ENCODE data around the gene GALE. TPM values are rescaled to one million over a fixed set of nuclear protein-coding genes. Genes with fewer than 3 reads are reported as not detected.
"Not testable (repeated sequence)": the region's sequence is repeated elsewhere in the genome, so short reads cannot be mapped to it uniquely, and the experiment has no call there.

The GALE gene
- 44.9 TPM for polyA plus RNA-seq (2013, experiment 1 of 2)
- polyA plus RNA-seq (2013, experiment 2 of 2): 36.6 TPM

DNA sequence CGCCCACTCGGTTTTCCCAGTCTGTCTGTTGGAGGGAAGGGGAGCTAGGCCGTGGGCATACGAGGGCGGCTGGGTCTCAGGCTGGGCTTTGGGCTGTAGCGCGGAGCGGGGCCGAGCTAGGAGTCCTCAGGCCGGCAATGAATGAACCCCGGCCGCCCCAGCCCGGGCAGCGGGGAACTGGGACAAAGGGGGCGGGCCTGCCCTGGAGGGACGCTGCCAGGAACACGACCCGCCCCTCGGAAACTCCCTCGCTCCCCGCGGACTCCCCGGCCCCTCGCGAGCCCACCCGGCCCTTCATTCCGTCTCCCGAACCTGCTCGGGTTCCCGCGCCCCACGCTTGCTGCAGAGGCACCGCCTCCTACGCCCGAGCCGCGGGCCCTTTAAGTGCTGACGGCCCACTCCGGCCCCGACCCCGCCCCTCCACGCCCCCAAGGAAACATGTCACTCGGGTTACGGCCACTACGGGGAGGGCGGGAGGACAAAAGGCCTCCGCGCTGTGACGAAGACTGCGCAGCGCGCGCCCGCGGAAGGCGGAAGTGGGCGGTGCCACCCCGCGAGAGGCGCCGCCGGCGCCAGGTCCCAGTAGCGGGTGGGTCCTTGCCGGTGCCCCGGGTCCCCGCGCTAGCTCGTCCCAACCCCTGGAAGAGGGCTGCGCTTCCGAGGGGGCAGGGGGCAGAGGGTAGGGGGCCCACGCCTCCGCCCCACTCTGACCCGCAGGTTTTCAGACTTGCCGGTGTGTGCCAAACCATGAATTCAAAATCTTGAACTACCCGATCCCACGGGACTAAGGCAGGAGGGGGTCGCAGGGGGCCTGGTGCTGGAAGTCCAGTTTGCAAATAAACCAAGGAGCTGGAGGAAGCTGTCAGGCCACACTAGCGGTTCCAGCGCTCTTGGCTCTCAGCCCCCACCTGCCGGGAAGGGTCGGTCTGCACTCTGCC lies at the start of gene GALE:
Gene GALE (minus strand): TSS at position 355 of the 938 bp plus-strand sequence. CDS start 1,747 bp downstream, outside the sequence.
- 0 to 1% methylated on average over 58 to 64 of the region's 82 CpGs for WGBS, 2 experiments (ENCODE audit: insufficient coverage in 2 of 2)
- Histone ChIP-seq H3K36me3 (ENCODE audit: control insufficient read depth, insufficient read depth, low read length) (peaks cover 28% of the 10 kb centered on the region), H3K4me1 (ENCODE audit: control insufficient read depth, insufficient read depth, low read length, poor library complexity, severe bottlenecking) (peaks cover 15% of the 10 kb centered on the region), H3K9me3 (ENCODE audit: control insufficient read depth, low read length) (no peaks in the 10 kb centered on the region), H3K27ac (ENCODE audit: low read depth, low read length, severe bottlenecking) (peak within 1 kb of the TSS; percentile 83), H3K4me3 (ENCODE audit: extremely low read depth, insufficient read depth, low read length, poor library complexity, severe bottlenecking) (peak within 1 kb of the TSS; percentile 80)

DNA sequence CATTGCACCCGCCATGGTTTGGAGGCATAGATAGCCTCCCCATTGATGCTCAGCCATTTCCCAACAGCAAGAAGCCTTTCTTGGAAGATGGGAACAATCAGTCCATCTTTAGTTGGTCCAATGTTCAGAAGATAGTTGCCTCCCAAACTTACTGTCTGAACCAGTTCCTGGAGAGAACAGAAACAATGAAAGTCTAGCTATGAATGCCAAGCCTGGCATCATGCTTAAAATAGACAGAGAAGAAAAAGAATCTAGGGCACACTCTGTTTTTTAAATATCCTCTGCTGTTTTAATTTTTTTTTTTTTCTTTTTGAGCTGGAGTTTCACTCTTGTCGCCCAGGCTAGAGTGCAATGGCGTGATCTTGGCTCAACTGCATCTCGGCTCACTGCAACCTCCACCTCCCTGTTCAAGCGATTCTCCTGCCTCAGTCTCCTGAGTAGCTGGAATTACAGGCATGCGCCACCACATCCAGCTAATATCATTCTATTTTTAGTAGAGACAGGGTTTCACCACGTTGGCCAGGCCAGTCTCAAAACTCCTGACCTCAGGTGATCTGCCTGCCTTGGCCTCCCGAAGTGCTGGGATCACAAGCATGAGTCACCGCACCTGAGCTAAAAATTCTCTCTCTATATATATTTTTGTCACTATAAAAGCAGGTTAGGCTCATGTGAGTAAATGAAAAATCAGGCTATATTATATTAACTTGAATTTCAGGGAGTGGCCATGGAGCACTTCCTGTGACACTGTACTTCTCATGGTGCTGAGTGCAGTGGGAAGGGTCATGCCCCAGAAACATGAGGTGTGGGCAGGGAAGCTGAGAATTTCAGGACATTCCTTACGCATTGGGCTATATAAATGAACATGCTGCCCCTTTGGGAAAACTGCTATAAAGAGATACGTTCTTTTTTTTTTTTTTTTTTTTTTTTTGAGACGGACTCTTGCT lies 48.4 kb upstream of the GALE start:
- Histone ChIP-seq H3K4me3 (ENCODE audit: extremely low read depth, insufficient read depth, low read length, poor library complexity, severe bottlenecking) (no peak overlapping the region), H3K4me1 (ENCODE audit: control insufficient read depth, insufficient read depth, low read length, poor library complexity, severe bottlenecking) (no peaks in the 10 kb centered on the region), H3K9me3 (ENCODE audit: control insufficient read depth, low read length) (no peaks in the 10 kb centered on the region), H3K27ac (ENCODE audit: low read depth, low read length, severe bottlenecking) (no peak overlapping the region), H3K36me3 (ENCODE audit: control insufficient read depth, insufficient read depth, low read length) (no peaks in the 10 kb centered on the region)
- WGBS, 2 experiments (ENCODE audit: insufficient coverage in 2 of 2): 90 to 92% methylated on average over 2 to 5 of the region's 12 CpGs

DNA sequence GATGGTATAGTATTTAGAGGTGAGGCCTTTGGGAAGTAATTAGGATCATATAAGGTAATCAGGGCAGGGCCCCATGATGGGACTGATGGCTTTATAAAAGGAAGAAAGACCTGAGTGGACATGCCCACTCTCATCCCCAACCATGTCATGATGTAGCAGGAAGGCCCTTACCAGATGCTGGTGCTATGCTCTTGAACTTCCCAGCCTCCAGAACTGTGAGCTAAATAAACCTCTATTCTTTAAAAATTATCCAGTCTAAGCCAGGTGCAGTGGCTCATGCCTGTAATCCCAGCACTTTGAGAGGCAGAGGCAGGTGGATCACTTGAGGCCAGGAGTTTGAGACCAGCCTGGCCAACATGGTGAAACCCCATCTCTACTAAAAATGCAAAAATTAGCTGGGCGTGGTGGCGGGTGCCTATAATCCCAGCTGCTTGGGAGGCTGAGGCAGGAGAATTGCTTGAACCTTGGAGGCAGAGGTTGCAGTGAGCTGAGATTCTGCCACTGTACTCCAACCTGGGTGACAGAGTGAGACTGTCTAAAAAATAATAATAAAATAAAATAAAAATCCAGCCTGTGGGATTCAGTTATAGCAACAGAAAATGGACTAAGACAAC lies 47.0 kb upstream of the GALE start:
- WGBS, 2 experiments (ENCODE audit: insufficient coverage in 2 of 2): 80% methylated on average over 1 of the region's 2 CpGs; no CpG with 5 or more reads in 1 of the 2 experiments
- H3K4me3 ChIP-seq (ENCODE audit: extremely low read depth, insufficient read depth, low read length, poor library complexity, severe bottlenecking); H3K27ac ChIP-seq (ENCODE audit: low read depth, low read length, severe bottlenecking); H3K36me3 ChIP-seq (ENCODE audit: control insufficient read depth, insufficient read depth, low read length); H3K4me1 ChIP-seq (ENCODE audit: control insufficient read depth, insufficient read depth, low read length, poor library complexity, severe bottlenecking); H3K9me3 ChIP-seq (ENCODE audit: control insufficient read depth, low read length): not testable (repeated sequence)

DNA sequence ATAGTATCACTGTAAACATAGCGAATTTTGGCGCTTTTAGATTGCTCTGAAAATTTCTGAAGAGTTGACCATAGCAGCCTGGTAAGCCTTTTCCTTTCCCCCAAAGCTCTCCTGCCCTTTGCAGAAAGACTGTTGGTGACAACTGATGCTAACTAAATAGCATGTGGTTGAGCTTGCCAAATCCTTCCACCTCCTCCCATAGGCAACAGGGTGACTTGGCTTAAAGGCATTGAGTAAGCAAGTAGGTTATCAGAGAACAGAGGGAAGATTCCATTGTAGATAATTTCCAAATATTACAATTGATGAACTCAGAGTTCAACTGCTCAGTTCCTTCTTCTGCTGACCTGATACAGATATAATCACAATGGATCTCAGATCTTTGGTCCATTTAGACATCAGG lies 44.6 kb upstream of the GALE start:
- Histone ChIP-seq H3K27ac (ENCODE audit: low read depth, low read length, severe bottlenecking) (no peak overlapping the region), H3K9me3 (ENCODE audit: control insufficient read depth, low read length) (no peaks in the 10 kb centered on the region), H3K4me3 (ENCODE audit: extremely low read depth, insufficient read depth, low read length, poor library complexity, severe bottlenecking) (no peak overlapping the region), H3K4me1 (ENCODE audit: control insufficient read depth, insufficient read depth, low read length, poor library complexity, severe bottlenecking) (no peaks in the 10 kb centered on the region), H3K36me3 (ENCODE audit: control insufficient read depth, insufficient read depth, low read length) (no peaks in the 10 kb centered on the region)
- WGBS, 2 experiments (ENCODE audit: insufficient coverage in 2 of 2): 86% methylated on average over 2 of the region's 2 CpGs; no CpG with 5 or more reads in 1 of the 2 experiments

DNA sequence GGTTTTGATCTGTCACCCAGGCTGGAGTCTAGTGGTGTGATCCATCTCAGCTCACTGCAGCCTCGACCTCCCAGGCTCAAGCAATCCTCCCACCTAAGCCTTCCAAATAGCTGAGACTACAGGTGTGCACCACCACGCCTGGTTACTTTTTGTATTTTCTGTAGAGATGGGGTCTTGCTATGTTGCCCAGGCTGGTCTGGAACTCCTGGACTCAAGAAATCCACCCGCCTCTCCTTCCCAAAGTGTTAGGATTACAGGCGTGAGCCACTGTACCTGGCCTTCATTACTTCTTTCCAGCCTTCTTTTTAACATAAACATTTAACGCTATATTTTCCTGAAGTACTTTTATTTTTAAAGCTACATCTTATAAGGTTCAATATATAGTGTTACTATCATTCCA lies 43.1 kb upstream of the GALE start:
- no peaks in the 10 kb centered on the region for H3K36me3 ChIP-seq (ENCODE audit: control insufficient read depth, insufficient read depth, low read length)
- no peaks in the 10 kb centered on the region for H3K9me3 ChIP-seq (ENCODE audit: control insufficient read depth, low read length)
- H3K4me3 ChIP-seq (ENCODE audit: extremely low read depth, insufficient read depth, low read length, poor library complexity, severe bottlenecking): no peak overlapping the region
- H3K4me1 ChIP-seq (ENCODE audit: control insufficient read depth, insufficient read depth, low read length, poor library complexity, severe bottlenecking): no peaks in the 10 kb centered on the region
- no peak overlapping the region for H3K27ac ChIP-seq (ENCODE audit: low read depth, low read length, severe bottlenecking)
- 80% methylated on average over 1 to 3 of the region's 5 CpGs for WGBS, 2 experiments (ENCODE audit: insufficient coverage in 2 of 2)

DNA sequence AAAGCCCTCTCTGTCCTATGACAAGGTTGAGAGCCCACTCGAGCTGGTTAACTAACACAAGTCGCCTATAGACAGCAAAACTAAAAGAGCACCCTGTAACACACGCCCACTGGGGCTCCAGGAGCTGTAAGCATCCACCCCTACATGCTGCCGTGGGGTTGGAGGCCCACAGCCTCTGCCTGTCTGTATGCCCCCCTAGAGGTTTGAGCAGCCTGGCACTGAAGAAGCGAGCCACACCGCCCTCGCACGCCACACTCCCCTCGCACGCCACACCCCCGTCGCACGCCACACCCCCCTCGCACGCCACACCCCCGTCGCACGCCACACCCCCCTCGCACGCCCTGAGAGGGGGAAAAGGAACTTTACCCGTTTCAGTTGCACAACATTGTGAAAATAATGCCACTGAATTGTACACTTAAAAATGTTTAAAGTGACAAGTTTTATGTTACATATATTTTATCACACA lies 37.9 kb upstream of the GALE start:
- no peaks in the 10 kb centered on the region for H3K9me3 ChIP-seq (ENCODE audit: control insufficient read depth, low read length)
- no peak overlapping the region for H3K4me3 ChIP-seq (ENCODE audit: extremely low read depth, insufficient read depth, low read length, poor library complexity, severe bottlenecking)
- H3K4me1 ChIP-seq (ENCODE audit: control insufficient read depth, insufficient read depth, low read length, poor library complexity, severe bottlenecking): no peaks in the 10 kb centered on the region
- 18 to 28% methylated on average over 4 of the region's 21 CpGs for WGBS, 2 experiments (ENCODE audit: insufficient coverage in 2 of 2)
- H3K27ac ChIP-seq (ENCODE audit: low read depth, low read length, severe bottlenecking): no peak overlapping the region
- no peaks in the 10 kb centered on the region for H3K36me3 ChIP-seq (ENCODE audit: control insufficient read depth, insufficient read depth, low read length)

DNA sequence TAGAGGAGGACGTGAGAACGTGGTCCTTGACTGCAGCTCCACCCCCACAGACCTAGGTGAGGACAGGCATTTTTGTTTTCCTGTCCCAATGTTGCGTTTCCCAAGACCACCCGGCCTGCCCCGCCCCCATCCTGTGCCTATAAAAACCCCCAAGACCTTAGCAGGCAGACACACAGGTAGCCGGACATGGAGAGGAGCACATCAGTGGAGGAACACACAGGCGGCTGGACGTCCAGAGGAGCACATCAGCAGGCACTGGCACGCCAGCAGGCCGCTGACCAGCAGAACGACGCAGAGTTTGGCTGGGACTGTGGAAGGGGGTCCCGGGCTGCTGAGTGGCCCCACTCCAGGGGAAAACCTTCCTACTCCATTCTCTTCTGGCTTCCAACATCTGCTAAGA lies 37.4 kb upstream of the GALE start:
- no peak overlapping the region for H3K4me3 ChIP-seq (ENCODE audit: extremely low read depth, insufficient read depth, low read length, poor library complexity, severe bottlenecking)
- H3K9me3 ChIP-seq (ENCODE audit: control insufficient read depth, low read length): no peaks in the 10 kb centered on the region
- no peak overlapping the region for H3K27ac ChIP-seq (ENCODE audit: low read depth, low read length, severe bottlenecking)
- 39 to 51% methylated on average over 9 to 11 of the region's 13 CpGs for WGBS, 2 experiments (ENCODE audit: insufficient coverage in 2 of 2)
- H3K36me3 ChIP-seq (ENCODE audit: control insufficient read depth, insufficient read depth, low read length): no peaks in the 10 kb centered on the region
- no peaks in the 10 kb centered on the region for H3K4me1 ChIP-seq (ENCODE audit: control insufficient read depth, insufficient read depth, low read length, poor library complexity, severe bottlenecking)

DNA sequence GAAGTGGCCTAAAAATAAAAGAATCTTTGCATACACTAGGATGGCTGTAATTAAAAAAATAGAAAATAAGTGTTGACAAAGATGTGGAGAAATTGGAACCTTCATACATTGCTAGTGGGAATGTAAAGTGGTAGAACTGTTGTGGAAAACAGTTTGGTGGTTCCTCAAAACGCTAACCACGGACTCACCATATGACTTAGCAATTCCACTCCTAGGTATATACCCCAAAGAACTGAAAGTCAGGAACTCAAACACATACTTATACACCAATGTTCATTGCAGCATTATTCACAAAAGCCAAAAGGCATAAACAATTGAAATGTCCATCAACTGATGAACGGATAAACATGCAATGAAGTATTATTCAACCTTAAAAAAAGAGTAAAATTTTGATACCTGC lies 35.5 kb upstream of the GALE start:
- H3K4me1 ChIP-seq (ENCODE audit: control insufficient read depth, insufficient read depth, low read length, poor library complexity, severe bottlenecking): no peaks in the 10 kb centered on the region
- no peaks in the 10 kb centered on the region for H3K9me3 ChIP-seq (ENCODE audit: control insufficient read depth, low read length)
- H3K27ac ChIP-seq (ENCODE audit: low read depth, low read length, severe bottlenecking): no peak overlapping the region
- 63% methylated on average over 2 of the region's 3 CpGs; no CpG with 5 or more reads in 1 of the 2 experiments for WGBS, 2 experiments (ENCODE audit: insufficient coverage in 2 of 2)
- H3K4me3 ChIP-seq (ENCODE audit: extremely low read depth, insufficient read depth, low read length, poor library complexity, severe bottlenecking): no peak overlapping the region
- no peaks in the 10 kb centered on the region for H3K36me3 ChIP-seq (ENCODE audit: control insufficient read depth, insufficient read depth, low read length)

DNA sequence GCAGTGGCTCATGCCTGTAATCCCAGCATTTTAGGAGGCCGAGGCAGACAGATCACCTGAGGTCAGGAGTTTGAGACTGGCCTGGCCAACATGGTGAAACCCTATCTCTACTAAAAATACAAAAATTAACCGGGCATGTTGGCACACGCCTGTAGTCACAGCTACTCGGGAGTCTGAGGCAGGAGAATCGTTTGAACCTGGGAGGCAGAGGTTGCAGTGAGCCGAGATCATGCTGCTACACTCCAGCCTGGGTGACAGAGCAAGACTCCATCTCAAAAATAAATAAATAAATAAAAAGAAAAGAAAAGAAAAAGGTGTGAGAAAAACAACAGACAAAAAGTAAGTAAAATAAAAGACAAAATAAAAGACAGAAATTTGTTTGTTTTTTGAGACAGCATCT lies 33.6 kb upstream of the GALE start:
- H3K9me3 ChIP-seq (ENCODE audit: control insufficient read depth, low read length): not testable (repeated sequence)

DNA sequence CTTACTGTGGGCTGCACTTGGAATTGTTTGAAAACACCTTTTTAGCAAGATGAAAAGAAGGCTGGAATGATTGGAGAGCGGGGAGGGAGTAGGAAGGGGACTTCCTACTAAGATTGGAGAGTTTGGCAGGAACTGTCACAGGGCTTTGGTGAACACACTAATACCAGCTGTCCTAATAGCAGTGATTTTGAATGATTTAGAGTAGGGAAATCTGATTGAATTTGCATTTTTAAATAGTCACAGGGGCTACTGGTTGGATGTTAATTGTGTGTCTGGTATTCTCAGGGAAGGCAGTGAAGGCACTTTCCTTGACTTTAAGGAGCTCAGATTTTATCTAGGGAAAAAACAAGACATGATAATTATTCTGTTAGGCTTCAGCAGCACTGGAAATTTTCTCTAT lies 27.2 kb upstream of the GALE start:
- H3K4me3 ChIP-seq (ENCODE audit: extremely low read depth, insufficient read depth, low read length, poor library complexity, severe bottlenecking): no peak overlapping the region
- H3K36me3 ChIP-seq (ENCODE audit: control insufficient read depth, insufficient read depth, low read length): no peaks in the 10 kb centered on the region
- no peak overlapping the region for H3K27ac ChIP-seq (ENCODE audit: low read depth, low read length, severe bottlenecking)
- WGBS, 2 experiments (ENCODE audit: insufficient coverage in 2 of 2): 100% methylated on average over 1 of the region's 1 CpG
- H3K4me1 ChIP-seq (ENCODE audit: control insufficient read depth, insufficient read depth, low read length, poor library complexity, severe bottlenecking): peaks cover 5% of the 10 kb centered on the region
- no peaks in the 10 kb centered on the region for H3K9me3 ChIP-seq (ENCODE audit: control insufficient read depth, low read length)

More for the DNA sequence above, 33.6 kb upstream of the GALE start:
- H3K4me3 ChIP-seq (ENCODE audit: extremely low read depth, insufficient read depth, low read length, poor library complexity, severe bottlenecking); H3K4me1 ChIP-seq (ENCODE audit: control insufficient read depth, insufficient read depth, low read length, poor library complexity, severe bottlenecking); H3K36me3 ChIP-seq (ENCODE audit: control insufficient read depth, insufficient read depth, low read length); H3K27ac ChIP-seq (ENCODE audit: low read depth, low read length, severe bottlenecking): not testable (repeated sequence)
- 87 to 89% methylated on average over 4 to 5 of the region's 6 CpGs for WGBS, 2 experiments (ENCODE audit: insufficient coverage in 2 of 2)

Measured in mesodermal cell (in vitro differentiated cells).